ENCODE results near the gene SSPN. TPM values are rescaled to one million over a fixed set of nuclear protein-coding genes. Genes with fewer than 3 reads are reported as not detected.

SSPN gene
- total RNA-seq, 1 donor from 2014 or later: 6.3 TPM

DNA sequence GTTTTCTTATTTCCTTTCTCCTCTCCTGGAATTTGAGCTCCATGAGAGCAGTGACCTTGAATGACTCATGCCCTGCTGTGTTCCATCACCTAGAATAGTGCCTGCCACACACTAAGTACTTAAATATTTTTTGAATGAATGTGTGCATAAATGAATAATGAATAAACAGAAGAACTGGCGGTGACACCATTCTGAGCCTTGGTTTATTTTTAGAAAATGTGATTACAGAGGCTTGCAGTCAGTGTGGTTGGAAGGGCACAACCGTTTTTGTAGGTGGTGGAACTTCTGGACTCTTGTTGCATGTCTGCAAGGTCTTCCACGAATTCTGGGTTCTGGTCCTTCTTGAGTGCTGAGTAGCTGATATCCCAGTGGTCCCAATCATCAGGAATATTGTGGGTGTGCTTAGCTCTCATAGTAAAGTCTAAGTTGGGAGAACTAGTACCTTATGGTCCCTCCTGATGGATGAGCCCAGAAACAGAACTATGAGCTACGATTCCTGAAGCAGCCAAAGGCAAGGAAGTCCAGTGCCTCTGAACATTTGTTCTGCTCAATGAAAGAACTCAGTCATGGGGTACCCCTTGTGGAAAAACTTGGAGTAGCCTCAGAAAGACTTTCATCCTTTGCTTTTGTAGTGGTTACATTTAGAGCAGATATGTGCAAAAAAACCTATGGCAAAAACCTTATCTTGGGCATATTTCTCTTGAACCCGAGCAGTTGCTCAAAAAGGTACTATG lies 41.8 kb upstream of the SSPN start:
- FAIRE-seq: peak; percentile 98

DNA sequence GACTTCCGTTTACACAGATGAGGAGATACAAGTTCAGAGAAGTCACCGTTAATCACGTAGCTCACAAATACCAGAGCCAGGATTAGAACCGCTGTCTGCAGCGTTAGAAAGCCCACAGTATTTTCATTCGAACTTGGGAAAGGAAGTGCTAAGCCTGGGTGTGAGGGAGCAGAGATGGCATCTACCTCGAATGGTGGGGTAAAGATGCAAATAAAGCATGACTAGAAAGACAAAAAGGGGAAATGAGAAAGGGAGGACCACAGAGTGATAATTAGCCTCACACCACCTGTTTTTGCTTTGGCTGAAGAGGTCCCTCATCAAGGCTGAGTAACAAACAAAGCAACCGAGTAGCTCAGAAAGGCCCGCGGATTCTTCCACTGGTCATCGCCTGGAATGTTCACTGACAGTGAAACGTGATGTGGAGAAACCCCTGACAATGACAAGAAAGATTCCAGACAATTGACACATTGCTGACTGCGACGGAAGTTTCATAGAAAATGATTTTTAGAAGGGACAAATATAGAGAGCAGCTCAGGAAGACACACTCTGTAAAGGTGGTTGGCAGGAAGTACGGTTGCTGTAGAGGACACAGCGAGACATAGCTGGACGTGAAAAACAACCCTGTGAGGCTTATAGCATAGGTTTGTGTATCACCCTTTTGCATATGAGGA lies 39.0 kb upstream of the SSPN start:
- no peak for FAIRE-seq

More for the DNA sequence above, 41.8 kb upstream of the SSPN start:
- Mint-ChIP-seq H3K27me3 (ENCODE audit: low read depth, unreplicated experiment) (no peaks in the 10 kb centered on the region), H3K36me3 (ENCODE audit: low read depth, unreplicated experiment) (no peaks in the 10 kb centered on the region), H3K9me3 (ENCODE audit: unreplicated experiment) (no peaks in the 10 kb centered on the region), H3K27ac (ENCODE audit: unreplicated experiment) (peak overlapping the region; percentile 74), H3K4me3 (ENCODE audit: unreplicated experiment) (no peak overlapping the region), H3K4me1 (ENCODE audit: low read depth, unreplicated experiment) (peaks cover 37% of the 10 kb centered on the region)
- H3K27me3 ChIP-seq (ENCODE audit: insufficient read depth, low read length): no peaks in the 10 kb centered on the region
- H4K20me1 ChIP-seq (ENCODE audit: insufficient read depth, low read length): no peaks in the 10 kb centered on the region
- H3K27ac ChIP-seq (ENCODE audit: low read depth, low read length): peak overlapping the region; percentile 91
- H3K36me3 ChIP-seq (ENCODE audit: insufficient read depth, low read length): no peaks in the 10 kb centered on the region
- peaks cover 38% of the 10 kb centered on the region for H3K4me1 ChIP-seq (ENCODE audit: insufficient read depth, low read length)
- peak overlapping the region; percentile 20 for H3K4me3 ChIP-seq (ENCODE audit: insufficient read depth, low read depth, low read length)
- H2AFZ ChIP-seq (ENCODE audit: low read depth, low read length): peak overlapping the region; percentile 31
- H3K79me2 ChIP-seq (ENCODE audit: insufficient read depth, low read length): no peaks in the 10 kb centered on the region
- DNase-seq (ENCODE audit: low read depth): peak; percentile 99
- H3K9me3 ChIP-seq (ENCODE audit: insufficient read depth, low read depth, low read length): no peaks in the 10 kb centered on the region
- TF ChIP-seq, protein P1, sequence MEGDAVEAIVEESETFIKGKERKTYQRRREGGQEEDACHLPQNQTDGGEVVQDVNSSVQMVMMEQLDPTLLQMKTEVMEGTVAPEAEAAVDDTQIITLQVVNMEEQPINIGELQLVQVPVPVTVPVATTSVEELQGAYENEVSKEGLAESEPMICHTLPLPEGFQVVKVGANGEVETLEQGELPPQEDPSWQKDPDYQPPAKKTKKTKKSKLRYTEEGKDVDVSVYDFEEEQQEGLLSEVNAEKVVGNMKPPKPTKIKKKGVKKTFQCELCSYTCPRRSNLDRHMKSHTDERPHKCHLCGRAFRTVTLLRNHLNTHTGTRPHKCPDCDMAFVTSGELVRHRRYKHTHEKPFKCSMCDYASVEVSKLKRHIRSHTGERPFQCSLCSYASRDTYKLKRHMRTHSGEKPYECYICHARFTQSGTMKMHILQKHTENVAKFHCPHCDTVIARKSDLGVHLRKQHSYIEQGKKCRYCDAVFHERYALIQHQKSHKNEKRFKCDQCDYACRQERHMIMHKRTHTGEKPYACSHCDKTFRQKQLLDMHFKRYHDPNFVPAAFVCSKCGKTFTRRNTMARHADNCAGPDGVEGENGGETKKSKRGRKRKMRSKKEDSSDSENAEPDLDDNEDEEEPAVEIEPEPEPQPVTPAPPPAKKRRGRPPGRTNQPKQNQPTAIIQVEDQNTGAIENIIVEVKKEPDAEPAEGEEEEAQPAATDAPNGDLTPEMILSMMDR (IDR thresholded peaks at IDR 0.05; ENCODE audit: insufficient read depth, low read depth, low read length): peak; percentile 22
- TF ChIP-seq EZH2 (IDR thresholded peaks at IDR 0.05; ENCODE audit: insufficient read depth, low read length): no peak
- H3K4me2 ChIP-seq (ENCODE audit: low read length): peak overlapping the region; percentile 79
- H3K9ac ChIP-seq (ENCODE audit: low read length): peak overlapping the region; percentile 65

More for the DNA sequence above, 39.0 kb upstream of the SSPN start:
- Histone ChIP-seq H3K4me1 (ENCODE audit: insufficient read depth, low read length) (peaks cover 29% of the 10 kb centered on the region), H3K9me3 (ENCODE audit: insufficient read depth, low read depth, low read length) (no peaks in the 10 kb centered on the region), H3K36me3 (ENCODE audit: insufficient read depth, low read length) (no peaks in the 10 kb centered on the region), H3K9ac (ENCODE audit: low read length) (no peak overlapping the region), H3K79me2 (ENCODE audit: insufficient read depth, low read length) (no peaks in the 10 kb centered on the region), H3K27me3 (ENCODE audit: insufficient read depth, low read length) (no peaks in the 10 kb centered on the region), H3K4me2 (ENCODE audit: low read length) (peak overlapping the region; percentile 3), H2AFZ (ENCODE audit: low read depth, low read length) (peak overlapping the region; percentile 3), H3K27ac (ENCODE audit: low read depth, low read length) (no peak overlapping the region), H4K20me1 (ENCODE audit: insufficient read depth, low read length) (no peaks in the 10 kb centered on the region), H3K4me3 (ENCODE audit: insufficient read depth, low read depth, low read length) (no peak overlapping the region)
- H3K9me3 Mint-ChIP-seq (ENCODE audit: unreplicated experiment): no peaks in the 10 kb centered on the region
- no peak for TF ChIP-seq EZH2 (IDR thresholded peaks at IDR 0.05; ENCODE audit: insufficient read depth, low read length)
- TF ChIP-seq, protein P1 (IDR thresholded peaks at IDR 0.05; ENCODE audit: insufficient read depth, low read depth, low read length): no peak
- H3K4me1 Mint-ChIP-seq (ENCODE audit: low read depth, unreplicated experiment): peaks cover 26% of the 10 kb centered on the region
- DNase-seq (ENCODE audit: low read depth): no peak
- H3K27me3 Mint-ChIP-seq (ENCODE audit: low read depth, unreplicated experiment): peaks cover 5% of the 10 kb centered on the region
- H3K27ac Mint-ChIP-seq (ENCODE audit: unreplicated experiment): peak overlapping the region; percentile 28
- no peak overlapping the region for H3K4me3 Mint-ChIP-seq (ENCODE audit: unreplicated experiment)
- no peaks in the 10 kb centered on the region for H3K36me3 Mint-ChIP-seq (ENCODE audit: low read depth, unreplicated experiment)
